A673 (cell line): ENCODE results near the gene PIK3R6. TPM values are rescaled to one million over a fixed set of nuclear protein-coding genes. Genes with fewer than 3 reads are reported as not detected.

Experiments used
- BruUV-seq: library from RNA; stranded (reverse); fragments of 400-500 nt; replicated peaks from 2 replicates; lab custom pipeline; 2021; lab: Mats Ljungman, UMichigan
- CTCF ChIA-PET: fragments of 300-600 bp; sonication (Branson Sonifier 250); formaldehyde crosslinking; loops from one replicate; lab custom pipeline; 2022; ENCODE audit warnings: antibody characterized with exemption; lab: Charles Lee
- POLR2A ChIA-PET: fragments of 300-600 bp; sonication (Branson Sonifier 250); formaldehyde crosslinking; loops from one replicate; lab custom pipeline; 2022; ENCODE audit warnings: antibody characterized with exemption; ENCODE audit not compliant: low non-redundant PET; lab: Charles Lee
- DNase-seq: peaks from one replicate; pipeline ENCODE4 v3.0.0-alpha.2; 2015; ENCODE audit warnings: low spot score
- H3K27ac ChIP-seq: fragments of 200-600 bp; sonication (generic); 2 replicates; pipeline ENCODE4 v1.5.1; 2016; ENCODE audit warnings: mixed run types, low read depth, mild to moderate bottlenecking, mixed read lengths, antibody characterized with exemption, low read length; ENCODE audit not compliant: poor library complexity, severe bottlenecking
- H3K27me3 ChIP-seq: fragments of 200-600 bp; sonication (generic); replicated peaks from 2 replicates; pipeline ENCODE4 v1.6.1; 2017; ENCODE audit warnings: mixed run types, low read depth, mild to moderate bottlenecking, mixed read lengths, antibody characterized with exemption, low read length; ENCODE audit not compliant: insufficient read depth, poor library complexity
- H3K36me3 ChIP-seq: fragments of 200-600 bp; sonication (generic); 2 replicates; pipeline ENCODE4 v1.6.1; 2016; ENCODE audit warnings: mixed run types, mild to moderate bottlenecking, mixed read lengths, antibody characterized with exemption, low read length; ENCODE audit not compliant: insufficient read depth, poor library complexity, severe bottlenecking
- H3K4me1 ChIP-seq: fragments of 200-600 bp; sonication (generic); 2 replicates; pipeline ENCODE4 v1.6.1; 2017; ENCODE audit warnings: mixed run types, mild to moderate bottlenecking, mixed read lengths, antibody characterized with exemption, low read length; ENCODE audit not compliant: insufficient read depth, poor library complexity, severe bottlenecking
- H3K4me3 ChIP-seq: fragments of 200-600 bp; sonication (generic); 2 replicates; pipeline ENCODE4 v1.5.1; 2016; ENCODE audit warnings: low read depth, mixed run types, mild to moderate bottlenecking, mixed read lengths, low read length; ENCODE audit not compliant: poor library complexity, severe bottlenecking
- H3K9me3 ChIP-seq: fragments of 200-600 bp; sonication (generic); 2 replicates; pipeline ENCODE4 v1.6.1; 2016; ENCODE audit warnings: mixed run types, low read depth, mild to moderate bottlenecking, mixed read lengths, antibody characterized with exemption, low read length; ENCODE audit not compliant: poor library complexity, severe bottlenecking
- EZH2 ChIP-seq: fragments of 200-600 bp; sonication (generic); IDR thresholded peaks from 2 replicates; pipeline ENCODE4 v1.6.1; 2017; ENCODE audit warnings: borderline replicate concordance, low read depth, mild to moderate bottlenecking, mixed read lengths, antibody characterized with exemption, low read length; ENCODE audit not compliant: poor library complexity, severe bottlenecking
- intact Hi-C: fragments of 100-400 bp; cut with micrococcal nuclease; formaldehyde crosslinking; loops from one replicate; pipeline ENCODE4 v1.10.0; 2022; ENCODE audit not compliant: unreplicated experiment
- total RNA-seq: library from RNA; stranded (reverse); gene quantifications from 2 replicates; pipeline ENCODE4 v1.2.3, GENCODE V29; 2021
- TF ChIP-seq, protein P1 (sequence below): fragments of 300-800, 200-600 bp; sonication (generic); conservative IDR thresholded peaks from 2 replicates; pipeline ENCODE4 v1.5.1; 2017; ENCODE audit warnings: low read depth, mild to moderate bottlenecking, antibody characterized with exemption, low read length, moderate library complexity, mixed read lengths

Gene PIK3R6
- total RNA-seq, 1 experiment from 2014 or later = not detected

- no peaks in the 10 kb centered on the region for H3K36me3 ChIP-seq
- POLR2A ChIA-PET = no interaction called here
- no peak within 1 kb of the TSS for H3K27ac ChIP-seq
- no peak for DNase-seq
- no TSS peak for BruUV-seq
- TF ChIP-seq, protein P1, sequence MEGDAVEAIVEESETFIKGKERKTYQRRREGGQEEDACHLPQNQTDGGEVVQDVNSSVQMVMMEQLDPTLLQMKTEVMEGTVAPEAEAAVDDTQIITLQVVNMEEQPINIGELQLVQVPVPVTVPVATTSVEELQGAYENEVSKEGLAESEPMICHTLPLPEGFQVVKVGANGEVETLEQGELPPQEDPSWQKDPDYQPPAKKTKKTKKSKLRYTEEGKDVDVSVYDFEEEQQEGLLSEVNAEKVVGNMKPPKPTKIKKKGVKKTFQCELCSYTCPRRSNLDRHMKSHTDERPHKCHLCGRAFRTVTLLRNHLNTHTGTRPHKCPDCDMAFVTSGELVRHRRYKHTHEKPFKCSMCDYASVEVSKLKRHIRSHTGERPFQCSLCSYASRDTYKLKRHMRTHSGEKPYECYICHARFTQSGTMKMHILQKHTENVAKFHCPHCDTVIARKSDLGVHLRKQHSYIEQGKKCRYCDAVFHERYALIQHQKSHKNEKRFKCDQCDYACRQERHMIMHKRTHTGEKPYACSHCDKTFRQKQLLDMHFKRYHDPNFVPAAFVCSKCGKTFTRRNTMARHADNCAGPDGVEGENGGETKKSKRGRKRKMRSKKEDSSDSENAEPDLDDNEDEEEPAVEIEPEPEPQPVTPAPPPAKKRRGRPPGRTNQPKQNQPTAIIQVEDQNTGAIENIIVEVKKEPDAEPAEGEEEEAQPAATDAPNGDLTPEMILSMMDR = no peak
- TF ChIP-seq EZH2 = no peak
- no peaks in the 10 kb centered on the region for H3K4me1 ChIP-seq
- no peak within 1 kb of the TSS for H3K4me3 ChIP-seq
- intact Hi-C loops = no loop called here
- CTCF ChIA-PET = no interaction called here
- peaks cover 6% of the 10 kb centered on the region for H3K27me3 ChIP-seq
- H3K9me3 ChIP-seq = no peaks in the 10 kb centered on the region
Measured at GRCh38 chr17:8798846-8799569, 68.5 kb downstream of the PIK3R6 start, which contains the start of gene MFSD6L. Gene MFSD6L, minus strand, starts transcription at chr17:8799365. Its CDS starts 245 bp downstream, at chr17:8799120.

DNA sequence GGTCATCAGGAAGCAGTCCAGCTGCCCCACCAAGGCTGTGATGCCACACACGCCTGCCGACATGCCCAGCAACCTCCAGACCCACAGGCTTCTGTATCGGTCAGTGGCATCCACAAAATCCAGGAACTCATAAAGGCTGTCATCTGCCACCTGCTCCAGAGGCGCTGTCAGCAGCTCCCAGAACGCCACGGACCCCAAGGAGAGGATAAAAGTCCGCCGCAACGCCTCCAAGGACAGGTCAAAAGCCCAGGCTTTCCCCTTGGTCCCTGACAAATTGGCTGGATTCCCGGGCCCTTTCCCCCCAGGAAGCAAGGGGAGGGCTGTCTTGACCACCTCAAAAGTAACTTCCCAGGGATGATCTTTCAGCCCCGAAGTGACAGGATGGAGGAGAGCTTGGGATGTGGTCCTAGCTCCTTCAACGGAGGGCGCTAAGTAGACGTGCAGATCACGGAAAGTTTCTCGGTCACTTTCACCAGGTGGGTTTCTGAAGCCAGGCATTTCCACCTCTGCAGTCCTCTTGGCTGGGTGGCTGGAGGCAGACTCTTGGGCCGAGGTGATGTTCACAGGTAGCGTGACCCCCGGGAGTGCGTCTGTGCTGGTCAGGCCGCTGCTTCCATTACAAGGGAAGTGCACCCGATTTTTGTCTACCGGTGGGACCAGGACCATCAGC, 69.2 kb downstream of the PIK3R6 start:
- intact Hi-C loops = no loop called here
- Histone ChIP-seq H3K9me3 (no peaks in the 10 kb centered on the region), H3K4me1 (no peaks in the 10 kb centered on the region), H3K27me3 (peaks cover 6% of the 10 kb centered on the region), H3K4me3 (no peak overlapping the region), H3K27ac (no peak overlapping the region), H3K36me3 (no peaks in the 10 kb centered on the region)
- CTCF ChIA-PET = no interaction called here
- DNase-seq = no peak
- BruUV-seq = no TSS peak
- POLR2A ChIA-PET = no interaction called here
- no peak for TF ChIP-seq EZH2
- TF ChIP-seq, protein P1 = no peak

DNA sequence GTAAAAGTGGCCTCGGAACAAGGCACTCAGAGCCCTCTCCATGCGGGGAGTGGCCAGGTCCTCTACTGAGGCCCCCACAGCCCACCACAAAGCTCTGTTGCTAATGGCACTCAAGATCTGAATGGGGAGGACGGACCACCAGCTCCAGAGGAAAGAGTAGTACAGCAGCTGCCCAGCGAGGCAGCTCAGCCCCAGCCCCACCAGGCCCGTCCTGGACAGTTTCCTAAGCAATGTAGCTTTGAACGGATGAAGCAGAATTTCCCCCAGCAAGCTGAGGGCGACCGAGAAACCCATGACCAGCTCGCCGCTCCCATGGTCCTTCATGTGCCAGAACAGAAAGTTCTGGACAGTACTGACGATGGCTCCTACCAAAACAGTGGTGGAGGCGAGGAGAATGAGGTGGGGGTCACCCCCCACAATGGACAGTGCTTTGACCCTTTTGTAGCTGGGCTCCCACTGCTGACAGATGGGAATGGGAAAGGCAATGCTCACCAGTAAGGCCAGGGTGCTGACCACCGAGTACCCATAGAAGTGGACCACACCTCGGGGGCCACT, 69.8 kb downstream of the PIK3R6 start:
- H3K27me3 ChIP-seq = peaks cover 6% of the 10 kb centered on the region
- CTCF ChIA-PET = no interaction called here
- no peaks in the 10 kb centered on the region for H3K36me3 ChIP-seq
- no peak overlapping the region for H3K4me3 ChIP-seq
- POLR2A ChIA-PET = no interaction called here
- H3K9me3 ChIP-seq = no peaks in the 10 kb centered on the region
- BruUV-seq = no TSS peak
- no peak overlapping the region for H3K27ac ChIP-seq
- no peak for DNase-seq
- intact Hi-C loops = no loop called here
- TF ChIP-seq, protein P1 = no peak
- TF ChIP-seq EZH2 = no peak
- H3K4me1 ChIP-seq = no peaks in the 10 kb centered on the region
